SK-N-SH (cell line): ENCODE data around the gene COL23A1. TPM values are rescaled to one million over a fixed set of nuclear protein-coding genes. Genes with fewer than 3 reads are reported as not detected.

Experiments
- CTCF ChIA-PET: fragments of 300-600, 350-600 bp; formaldehyde crosslinking; extraction: SDS; loops from one replicate; lab custom pipeline; 2021; lab: Yijun Ruan, JAX
- POLR2A ChIA-PET: fragments of 350-600 bp; sonication (Branson Sonifier 250); formaldehyde crosslinking; extraction: SDS; loops from one replicate; lab custom pipeline; 2020; ENCODE audit warnings: antibody characterized with exemption, inconsistent platforms; lab: Yijun Ruan, JAX
- DNase-seq: peaks from one replicate; pipeline ENCODE4 v3.0.0; 2012
- H2AFZ ChIP-seq: fragments of 200-600 bp; sonication (generic); 2 replicates; pipeline ENCODE4 v1.8.1; 2016; ENCODE audit warnings: antibody characterized with exemption, mild to moderate bottlenecking, low read depth
- H3F3A ChIP-seq: fragments of 200-600 bp; sonication (generic); replicated peaks from 2 replicates; pipeline ENCODE3; 2016; ENCODE audit warnings: antibody characterized with exemption, mild to moderate bottlenecking; ENCODE audit not compliant: insufficient read depth
- H3K27ac ChIP-seq, 2 experiments: fragments of 200-500 bp in 1 of 2; fragments of 200-600 bp in 1 of 2; sonication (Bioruptor generic) in 1 of 2; sonication (generic), shearing (Covaris generic) in 1 of 2; 2 replicates each; pipeline versions ENCODE4 v1.5.1 to v1.6.1; 2014 to 2016; ENCODE audit warnings: low read depth in 2 of 2, inconsistent platforms in 1 of 2, low read length in 1 of 2, mild to moderate bottlenecking in 1 of 2, mixed read lengths in 1 of 2
- H3K27me3 ChIP-seq: fragments of 200-600 bp; sonication (generic), shearing (Covaris generic); 2 replicates; pipeline ENCODE4 v1.6.1; 2016; ENCODE audit warnings: mixed run types; ENCODE audit not compliant: insufficient read depth
- H3K36me3 ChIP-seq, 2 experiments: fragments of 200-500 bp in 1 of 2; fragments of 200-600 bp in 1 of 2; sonication (Bioruptor generic) in 1 of 2; sonication (generic) in 1 of 2; replicated peaks in 1 of 2; 2 replicates each; pipeline versions ENCODE3 to v1.5.1; 2014 to 2016; ENCODE audit warnings: low read length in 1 of 2, mild to moderate bottlenecking in 1 of 2; ENCODE audit not compliant: insufficient read depth in 2 of 2, control insufficient read depth in 1 of 2
- H3K4me1 ChIP-seq, 2 experiments: fragments of 200-500 bp in 1 of 2; fragments of 200-600 bp in 1 of 2; sonication (Bioruptor generic) in 1 of 2; sonication (generic), shearing (Covaris generic) in 1 of 2; 2 replicates each; pipeline versions ENCODE4 v1.5.1 to v1.6.1; 2014 to 2016; ENCODE audit warnings: low read depth in 1 of 2, low read length in 1 of 2, mixed run types in 1 of 2; ENCODE audit not compliant: insufficient read depth in 2 of 2, control insufficient read depth in 1 of 2
- H3K4me2 ChIP-seq: fragments of 200-600 bp; sonication (generic), shearing (Covaris generic); 2 replicates; pipeline ENCODE4 v1.6.1; 2017; ENCODE audit warnings: mixed run types
- H3K4me3 ChIP-seq, 2 experiments: fragments of 200-500 bp in 1 of 2; fragments of 200-600 bp in 1 of 2; sonication (Bioruptor generic) in 1 of 2; sonication (generic), shearing (Covaris generic) in 1 of 2; 2 replicates each; pipeline versions ENCODE4 v1.5.1 to v1.8.1; 2014 to 2016; ENCODE audit warnings: low read depth in 2 of 2, inconsistent platforms in 1 of 2, low read length in 1 of 2, mild to moderate bottlenecking in 1 of 2, mixed read lengths in 1 of 2, moderate library complexity in 1 of 2
- H3K79me2 ChIP-seq: fragments of 200-600 bp; sonication (generic); 2 replicates; pipeline ENCODE4 v1.8.1; 2017; ENCODE audit warnings: mild to moderate bottlenecking; ENCODE audit not compliant: insufficient read depth
- H3K9ac ChIP-seq: fragments of 200-600 bp; sonication (generic); 2 replicates; pipeline ENCODE4 v1.6.1; 2017; ENCODE audit warnings: mixed run types
- H3K9me2 ChIP-seq: fragments of 200-600 bp; sonication (generic); 2 replicates; pipeline ENCODE4 v1.6.1; 2017; ENCODE audit warnings: mixed run types
- H3K9me3 ChIP-seq: fragments of 200-600 bp; sonication (generic); 2 replicates; pipeline ENCODE4 v1.6.1; 2017; ENCODE audit warnings: mixed run types, mild to moderate bottlenecking, moderate library complexity
- H4K20me1 ChIP-seq: fragments of 200-600 bp; sonication (generic); 2 replicates; pipeline ENCODE4 v1.6.1; 2017; ENCODE audit warnings: mild to moderate bottlenecking, mixed run types; ENCODE audit not compliant: insufficient read depth
- ELF1 ChIP-seq: IDR thresholded peaks from 2 replicates; pipeline ENCODE4 v1.4.0; 2012
- EP300 ChIP-seq, 2 experiments: IDR thresholded peaks; 2 replicates each; pipeline versions ENCODE4 v1.4.0 to v1.6.1; 2012; ENCODE audit warnings: borderline replicate concordance in 1 of 2, low read depth in 1 of 2, low read length in 1 of 2
- EZH2phosphoT487 ChIP-seq: fragments of 200-600 bp; sonication (generic); IDR thresholded peaks from 2 replicates; pipeline ENCODE4 v1.6.1; 2017; ENCODE audit warnings: low read depth, mixed run types, mild to moderate bottlenecking, antibody characterized with exemption, moderate library complexity, borderline replicate concordance
- FOSL2 ChIP-seq: IDR thresholded peaks from 2 replicates; pipeline ENCODE4 v1.4.0; 2012; ENCODE audit warnings: low read depth, mild to moderate bottlenecking, moderate library complexity, borderline replicate concordance
- GATA2 ChIP-seq: sonication (generic); formaldehyde crosslinking; IDR thresholded peaks from 2 replicates; pipeline ENCODE4 v1.5.0; 2020; ENCODE audit warnings: mild to moderate bottlenecking, missing genetic modification reagents
- MEF2A ChIP-seq: IDR thresholded peaks from 2 replicates; pipeline ENCODE4 v1.4.0; 2012; ENCODE audit warnings: low read depth, borderline replicate concordance
- RAD21 ChIP-seq: IDR thresholded peaks from 2 replicates; pipeline ENCODE4 v1.6.1; 2012; ENCODE audit warnings: mild to moderate bottlenecking, low read length
- RCOR1 ChIP-seq: fragments of 150-350 bp; IDR thresholded peaks from 2 replicates; pipeline ENCODE4 v1.6.1; 2017; ENCODE audit warnings: antibody characterized with exemption, low read length
- RXRA ChIP-seq: IDR thresholded peaks from 2 replicates; pipeline ENCODE4 v1.4.0; 2012; ENCODE audit warnings: low read depth, mild to moderate bottlenecking, borderline replicate concordance
- SMC3 ChIP-seq: IDR thresholded peaks from 2 replicates; pipeline ENCODE4 v1.6.1; 2012; ENCODE audit warnings: low read depth, low read length, improper control_type of control experiment
- TCF12 ChIP-seq: IDR thresholded peaks from 2 replicates; pipeline ENCODE4 v1.4.0; 2012
- WGBS: methylation state at CpG from one replicate; pipeline ENCODE4 v1.1.6; 2017; ENCODE audit warnings: low lambda C conversion rate; 5-methylcytosine and 5-hydroxymethylcytosine counted together
- polyA plus RNA-seq, 3 experiments: library from polyadenylated mRNA; depleted of rRNA; stranded (reverse); fragments of >200 nt; gene quantifications; 2 replicates each; pipeline ENCODE4 v1.2.3, GENCODE V29; 2012
- TF ChIP-seq, protein P1 (sequence below): fragments of 150-350 bp; IDR thresholded peaks from 2 replicates; pipeline ENCODE4 v1.6.1; 2017; ENCODE audit warnings: antibody characterized with exemption, low read length, low read depth, borderline replicate concordance
- TF ChIP-seq, protein P2 (sequence below): fragments of 200-600 bp; sonication (generic); IDR thresholded peaks from 2 replicates; pipeline ENCODE4 v1.6.1; 2017; ENCODE audit warnings: antibody characterized with exemption, mild to moderate bottlenecking, moderate library complexity
- TF ChIP-seq, protein P3 (sequence below): IDR thresholded peaks from 2 replicates; pipeline ENCODE4 v1.4.0; 2012; ENCODE audit warnings: low read depth, borderline replicate concordance
- TF ChIP-seq, protein P4 (sequence below): IDR thresholded peaks from 2 replicates; pipeline ENCODE4 v1.4.0; 2012; ENCODE audit warnings: low read depth

Gene COL23A1
- polyA plus RNA-seq, 1 of the 3 experiments (the other 2 are of a cell fraction): 0.10 TPM

DNA sequence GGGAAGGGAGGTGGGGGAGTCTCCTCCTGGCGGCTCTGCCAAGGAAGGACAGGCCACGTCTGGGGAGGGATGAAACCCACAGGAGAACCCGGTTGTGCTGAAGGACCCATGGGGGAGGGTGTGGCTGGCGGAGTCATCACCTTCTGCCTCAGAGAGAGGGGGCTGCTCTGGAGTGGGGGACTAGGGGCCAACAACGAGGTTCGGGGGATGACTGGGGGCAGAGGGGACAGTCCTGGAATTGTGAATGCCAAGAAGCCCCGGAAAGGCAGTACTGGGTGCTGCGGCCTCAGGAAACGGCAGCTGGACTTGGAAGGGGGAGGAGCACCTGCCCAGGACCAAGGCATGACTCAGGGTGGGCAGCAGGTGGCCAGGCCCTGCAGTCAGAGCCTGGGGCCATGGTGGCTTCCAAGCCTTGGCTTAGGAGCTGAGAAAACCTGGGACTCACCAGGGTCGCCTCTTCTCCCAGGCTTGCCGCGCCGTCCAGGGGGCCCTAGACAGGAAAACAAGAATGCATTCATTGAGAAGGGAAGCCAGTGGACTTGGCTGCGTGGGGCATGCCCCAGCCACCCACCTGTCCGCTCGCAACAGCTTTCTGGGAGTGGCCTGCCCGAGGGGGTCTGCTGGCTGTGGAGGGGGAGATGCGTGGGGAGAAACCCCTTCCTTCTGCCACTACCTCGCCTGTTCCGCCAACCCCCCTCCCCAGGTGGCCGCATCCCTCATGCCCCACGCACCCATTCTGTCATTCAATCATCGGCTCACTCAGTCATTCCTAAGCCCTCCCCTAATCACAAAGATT is 283.6 kb downstream of the COL23A1 start:
- Histone ChIP-seq H3K9ac (no peak overlapping the region), H3F3A (no peaks in the 10 kb centered on the region), H3K9me3 (no peaks in the 10 kb centered on the region), H3K4me2 (no peak overlapping the region), H3K27me3 (no peaks in the 10 kb centered on the region), H3K36me3 (no peaks in the 10 kb centered on the region), H4K20me1 (no peaks in the 10 kb centered on the region), H3K4me3 (no peak overlapping the region), H3K27ac (no peak overlapping the region), H2AFZ (no peak overlapping the region), H3K4me1 (peaks cover 0 to 39% of the 10 kb centered on the region in 2 experiments; a peak in 1 of 4 replicates), H3K9me2 (no peaks in the 10 kb centered on the region), H3K79me2 (no peaks in the 10 kb centered on the region)
- ChIA-PET CTCF (no interaction called here), POLR2A (interaction anchor here (0.9 kb wide), 1 partner anchor 18 kb away, joined by 3 read pairs; no protein-coding TSS in a partner anchor)
- TF ChIP-seq RAD21 (no peak), ELF1 (no peak)
- DNase-seq: no peak
- 57% methylated on average over 13 of the region's 23 CpGs for WGBS

DNA sequence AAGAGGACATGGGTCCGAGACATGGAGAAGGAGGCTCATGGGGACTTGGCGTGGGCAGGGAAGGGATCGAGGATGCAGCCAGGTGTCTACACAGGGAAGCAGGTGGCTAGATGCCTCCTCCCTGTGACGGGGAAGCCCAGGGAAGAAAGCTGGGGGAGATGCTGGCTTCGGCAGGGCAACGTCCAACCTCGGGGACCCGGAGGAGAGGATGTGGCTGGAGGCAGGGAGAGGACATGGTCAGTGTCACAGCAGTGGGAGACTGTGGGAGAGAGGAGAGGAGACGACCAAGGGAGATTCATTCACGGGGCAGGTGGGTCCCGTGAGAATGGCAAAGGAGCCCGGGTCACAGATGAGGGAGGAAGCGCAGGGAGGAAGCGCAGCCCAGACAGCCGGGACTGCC is 284.4 kb downstream of the COL23A1 start:
- TF ChIP-seq FOSL2 (no peak), TCF12 (no peak), EZH2phosphoT487 (no peak), SMC3 (no peak), RAD21 (no peak), RCOR1 (no peak), ELF1 (no peak), MEF2A (no peak), RXRA (no peak), EP300 (IDR thresholded peaks at IDR 0.05; ENCODE audit: borderline replicate concordance in 1 of 2, low read depth in 1 of 2, low read length in 1 of 2) (no peak), GATA2 (CRISPR knock-in tag) (no peak)
- TF ChIP-seq, protein P1, sequence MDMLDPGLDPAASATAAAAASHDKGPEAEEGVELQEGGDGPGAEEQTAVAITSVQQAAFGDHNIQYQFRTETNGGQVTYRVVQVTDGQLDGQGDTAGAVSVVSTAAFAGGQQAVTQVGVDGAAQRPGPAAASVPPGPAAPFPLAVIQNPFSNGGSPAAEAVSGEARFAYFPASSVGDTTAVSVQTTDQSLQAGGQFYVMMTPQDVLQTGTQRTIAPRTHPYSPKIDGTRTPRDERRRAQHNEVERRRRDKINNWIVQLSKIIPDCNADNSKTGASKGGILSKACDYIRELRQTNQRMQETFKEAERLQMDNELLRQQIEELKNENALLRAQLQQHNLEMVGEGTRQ: no peak
- TF ChIP-seq, protein P2, sequence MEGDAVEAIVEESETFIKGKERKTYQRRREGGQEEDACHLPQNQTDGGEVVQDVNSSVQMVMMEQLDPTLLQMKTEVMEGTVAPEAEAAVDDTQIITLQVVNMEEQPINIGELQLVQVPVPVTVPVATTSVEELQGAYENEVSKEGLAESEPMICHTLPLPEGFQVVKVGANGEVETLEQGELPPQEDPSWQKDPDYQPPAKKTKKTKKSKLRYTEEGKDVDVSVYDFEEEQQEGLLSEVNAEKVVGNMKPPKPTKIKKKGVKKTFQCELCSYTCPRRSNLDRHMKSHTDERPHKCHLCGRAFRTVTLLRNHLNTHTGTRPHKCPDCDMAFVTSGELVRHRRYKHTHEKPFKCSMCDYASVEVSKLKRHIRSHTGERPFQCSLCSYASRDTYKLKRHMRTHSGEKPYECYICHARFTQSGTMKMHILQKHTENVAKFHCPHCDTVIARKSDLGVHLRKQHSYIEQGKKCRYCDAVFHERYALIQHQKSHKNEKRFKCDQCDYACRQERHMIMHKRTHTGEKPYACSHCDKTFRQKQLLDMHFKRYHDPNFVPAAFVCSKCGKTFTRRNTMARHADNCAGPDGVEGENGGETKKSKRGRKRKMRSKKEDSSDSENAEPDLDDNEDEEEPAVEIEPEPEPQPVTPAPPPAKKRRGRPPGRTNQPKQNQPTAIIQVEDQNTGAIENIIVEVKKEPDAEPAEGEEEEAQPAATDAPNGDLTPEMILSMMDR: no peak
- TF ChIP-seq, protein P3, sequence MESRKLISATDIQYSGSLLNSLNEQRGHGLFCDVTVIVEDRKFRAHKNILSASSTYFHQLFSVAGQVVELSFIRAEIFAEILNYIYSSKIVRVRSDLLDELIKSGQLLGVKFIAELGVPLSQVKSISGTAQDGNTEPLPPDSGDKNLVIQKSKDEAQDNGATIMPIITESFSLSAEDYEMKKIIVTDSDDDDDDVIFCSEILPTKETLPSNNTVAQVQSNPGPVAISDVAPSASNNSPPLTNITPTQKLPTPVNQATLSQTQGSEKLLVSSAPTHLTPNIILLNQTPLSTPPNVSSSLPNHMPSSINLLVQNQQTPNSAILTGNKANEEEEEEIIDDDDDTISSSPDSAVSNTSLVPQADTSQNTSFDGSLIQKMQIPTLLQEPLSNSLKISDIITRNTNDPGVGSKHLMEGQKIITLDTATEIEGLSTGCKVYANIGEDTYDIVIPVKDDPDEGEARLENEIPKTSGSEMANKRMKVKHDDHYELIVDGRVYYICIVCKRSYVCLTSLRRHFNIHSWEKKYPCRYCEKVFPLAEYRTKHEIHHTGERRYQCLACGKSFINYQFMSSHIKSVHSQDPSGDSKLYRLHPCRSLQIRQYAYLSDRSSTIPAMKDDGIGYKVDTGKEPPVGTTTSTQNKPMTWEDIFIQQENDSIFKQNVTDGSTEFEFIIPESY: no peak
- TF ChIP-seq, protein P4, sequence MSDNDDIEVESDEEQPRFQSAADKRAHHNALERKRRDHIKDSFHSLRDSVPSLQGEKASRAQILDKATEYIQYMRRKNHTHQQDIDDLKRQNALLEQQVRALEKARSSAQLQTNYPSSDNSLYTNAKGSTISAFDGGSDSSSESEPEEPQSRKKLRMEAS: no peak
- H3F3A ChIP-seq: no peaks in the 10 kb centered on the region
- H3K4me1 ChIP-seq: peaks cover 0 to 35% of the 10 kb centered on the region in 2 experiments; a peak in 1 of 4 replicates
- no peak overlapping the region for H3K27ac ChIP-seq
- H3K79me2 ChIP-seq: no peaks in the 10 kb centered on the region
- ChIA-PET CTCF (interaction anchor here (1.2 kb wide), 1 partner anchor 284 kb away, joined by 4 read pairs; the partner anchor contains the start of gene COL23A1), POLR2A (no interaction called here)
- H3K4me3 ChIP-seq: no peak overlapping the region
- no peak overlapping the region for H3K9ac ChIP-seq
- DNase-seq: no peak
- H3K9me2 ChIP-seq: no peaks in the 10 kb centered on the region
- H3K4me2 ChIP-seq: no peak overlapping the region
- no peaks in the 10 kb centered on the region for H4K20me1 ChIP-seq
- no peaks in the 10 kb centered on the region for H3K9me3 ChIP-seq
- 54% methylated on average over 15 of the region's 15 CpGs for WGBS
- H3K36me3 ChIP-seq: no peaks in the 10 kb centered on the region
- no peak overlapping the region for H2AFZ ChIP-seq
- H3K27me3 ChIP-seq: no peaks in the 10 kb centered on the region
